ENCODE measurements around the gene PLAAT2.
A peak's percentile ranks its signal among the peaks of the same experiment; 100 is the strongest.
"Not testable (repeated sequence)": the region's sequence is repeated elsewhere in the genome, so short reads cannot be mapped to it uniquely, and the experiment has no call there.

PLAAT2 gene

GRCh38 chr11:63549411-63549810 is 13.8 kb downstream of the PLAAT2 start:
- no peak for DNase-seq (ENCODE audit: low read depth)

DNA sequence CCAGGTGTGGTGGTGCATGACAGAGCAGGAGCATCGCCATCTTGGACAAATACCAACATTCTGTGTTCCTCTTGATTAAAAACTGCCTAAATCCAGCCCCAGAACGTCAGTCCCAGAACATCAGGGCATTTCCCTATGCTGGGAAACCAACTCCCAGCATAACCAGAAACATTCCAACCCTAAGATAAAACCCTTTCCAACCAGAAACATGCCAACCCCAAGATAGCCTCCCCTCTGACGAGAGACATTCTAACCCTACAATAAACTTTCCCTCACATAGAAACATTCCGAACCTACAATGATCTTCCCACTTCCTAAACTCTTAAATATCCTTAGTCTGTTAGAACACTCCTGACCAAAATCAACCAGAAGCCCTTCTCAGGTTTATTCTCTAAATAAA is 15.0 kb downstream of the PLAAT2 start:
- DNase-seq (ENCODE audit: low read depth): no peak

GRCh38 chr11:63547061-63547460 is 16.1 kb downstream of the PLAAT2 start:
- no peak for DNase-seq (ENCODE audit: low read depth)

- DNase-seq (ENCODE audit: low read depth): no peak
These were observed 19.5 kb downstream of the PLAAT2 start for GRCh38 chr11:63543711-63544110.

DNA sequence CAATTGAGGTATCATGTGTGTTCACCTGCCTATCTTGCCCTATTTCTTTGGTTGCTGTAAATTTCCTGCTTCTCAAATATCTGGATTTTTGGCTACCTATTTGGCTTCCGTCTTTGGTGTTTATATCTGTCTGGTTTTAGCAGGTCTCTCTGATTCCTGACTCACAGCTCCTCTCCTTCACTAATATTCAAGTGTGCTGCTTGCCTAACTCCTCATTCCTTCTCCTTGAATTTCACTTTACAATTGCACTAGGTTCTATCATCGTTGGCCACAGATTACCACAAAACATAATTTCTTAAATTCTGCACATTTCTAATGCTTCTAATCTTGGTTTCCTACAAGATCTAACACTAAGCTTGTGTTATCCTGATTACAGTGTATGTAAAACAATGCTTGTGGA is 20.7 kb downstream of the PLAAT2 start:
- not testable (repeated sequence) for DNase-seq (ENCODE audit: low read depth)

- no peak for DNase-seq (ENCODE audit: low read depth)
These were observed 25.7 kb downstream of the PLAAT2 start for GRCh38 chr11:63537293-63538101.

GRCh38 chr11:63536669-63537292 is 26.4 kb downstream of the PLAAT2 start, which contains the start of gene PLAAT4:
Gene PLAAT4 (plus strand): TSS chr11:63536808. CDS start chr11:63536869, 61 bp downstream.
- peak; percentile 14 for DNase-seq (ENCODE audit: low read depth)

GRCh38 chr11:63535734-63536133 is 27.4 kb downstream of the PLAAT2 start:
- no peak for DNase-seq (ENCODE audit: low read depth)

GRCh38 chr11:63534895-63535461 is 28.2 kb downstream of the PLAAT2 start:
- no peak for DNase-seq (ENCODE audit: low read depth)

- DNase-seq (ENCODE audit: low read depth): no peak
These were observed 29.1 kb downstream of the PLAAT2 start for GRCh38 chr11:63534076-63534475.

GRCh38 chr11:63532799-63533475 is 30.2 kb downstream of the PLAAT2 start:
- no peak for DNase-seq (ENCODE audit: low read depth)

DNA sequence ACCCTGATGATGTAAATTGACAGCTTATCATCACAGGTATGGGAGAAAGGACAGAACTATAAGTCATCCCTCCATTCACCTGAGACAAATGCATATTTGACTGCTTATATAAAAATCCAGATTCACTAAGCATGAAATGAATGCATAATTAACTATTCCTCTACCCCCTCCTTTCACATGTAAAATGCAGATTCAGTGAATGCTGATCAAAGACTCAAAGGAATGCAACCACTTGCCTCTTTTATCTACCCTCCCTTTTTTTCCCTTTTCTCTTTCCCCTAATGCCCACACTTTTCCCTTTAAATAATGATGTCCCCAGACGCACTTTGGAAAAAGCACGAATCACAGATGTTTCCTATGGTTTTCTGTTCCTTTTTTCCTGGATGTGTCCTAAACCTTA is 31.1 kb downstream of the PLAAT2 start:
- DNase-seq (ENCODE audit: low read depth): no peak

DNA sequence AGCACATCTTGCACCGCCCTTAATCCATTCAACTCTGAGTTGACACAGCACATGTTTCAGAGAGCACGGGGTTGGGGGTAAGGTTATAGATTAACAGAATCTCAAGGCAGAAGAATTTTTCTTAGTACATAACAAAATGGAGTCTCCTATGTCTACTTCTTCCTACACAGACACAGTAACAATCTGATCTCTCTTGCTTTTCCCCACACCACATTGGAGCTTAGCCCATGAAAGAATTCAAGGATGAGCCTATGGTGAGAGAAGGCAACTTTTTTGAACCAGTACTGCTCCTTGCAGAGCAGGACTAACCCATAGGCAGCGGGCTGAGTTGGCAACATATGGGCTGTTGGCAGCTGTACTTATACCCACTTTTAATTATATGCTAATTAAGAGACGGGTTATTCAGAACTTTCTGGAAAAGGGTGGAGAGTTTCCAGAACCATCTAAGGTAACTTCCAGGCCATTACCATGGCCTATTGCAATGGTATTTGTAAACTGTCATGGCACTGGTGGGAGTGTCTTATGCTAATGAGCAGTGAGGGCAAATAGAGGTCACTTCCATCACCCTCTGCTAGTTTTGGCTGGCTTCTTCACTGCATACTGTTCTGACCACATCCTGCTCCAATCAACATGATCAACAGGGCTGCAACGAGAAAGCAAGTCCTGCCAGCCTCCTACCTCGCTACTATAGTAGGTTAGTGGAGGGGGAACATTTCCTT is 31.9 kb downstream of the PLAAT2 start:
- DNase-seq (ENCODE audit: low read depth): peak; percentile 50

DNA sequence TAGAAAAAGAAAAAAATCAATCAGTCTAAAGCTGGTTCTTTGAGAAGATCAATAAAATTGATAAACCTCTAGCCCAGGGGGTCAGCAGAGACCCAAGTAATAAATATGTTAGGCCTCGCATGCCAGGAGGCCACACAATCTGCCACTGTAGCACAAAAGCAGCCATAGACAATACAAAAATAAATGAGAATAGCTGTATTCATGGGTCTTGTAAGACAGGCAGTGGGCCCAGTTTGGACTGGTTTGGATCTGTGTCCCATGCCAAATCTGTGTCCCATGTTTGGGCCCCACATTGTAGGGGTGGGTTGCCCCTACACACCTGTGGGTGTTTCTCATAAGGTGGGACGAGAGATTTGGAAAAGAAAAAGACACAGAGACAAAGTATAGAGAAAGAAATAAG is 33.2 kb downstream of the PLAAT2 start:
- DNase-seq (ENCODE audit: low read depth): no peak

- not testable (repeated sequence) for DNase-seq (ENCODE audit: low read depth)
These were observed 33.8 kb downstream of the PLAAT2 start for GRCh38 chr11:63529373-63529772.

- not testable (repeated sequence) for DNase-seq (ENCODE audit: low read depth)
These were observed 34.4 kb downstream of the PLAAT2 start for GRCh38 chr11:63528729-63529278.

DNA sequence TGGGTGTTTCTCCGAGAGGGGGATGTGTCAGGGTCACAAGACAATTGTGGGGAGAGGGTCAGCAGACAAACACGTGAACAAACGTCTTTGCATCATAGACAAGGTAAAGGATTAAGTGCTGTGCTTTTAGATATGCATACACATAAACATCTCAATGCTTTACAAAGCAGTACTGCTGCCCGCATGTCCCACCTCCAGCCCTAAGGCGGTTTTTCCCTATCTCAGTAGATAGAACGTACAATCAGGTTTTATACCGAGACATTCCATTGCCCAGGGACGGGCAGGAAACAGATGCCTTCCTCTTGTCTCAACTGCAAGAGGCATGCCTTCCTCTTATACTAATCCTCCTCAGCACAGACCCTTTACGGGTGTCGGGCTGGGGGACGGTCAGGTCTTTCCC is 35.0 kb downstream of the PLAAT2 start:
- not testable (repeated sequence) for DNase-seq (ENCODE audit: low read depth)

- no peak for DNase-seq (ENCODE audit: low read depth)
These were observed 35.5 kb downstream of the PLAAT2 start for GRCh38 chr11:63527667-63528066.

GRCh38 chr11:63523151-63523550 is 40.0 kb downstream of the PLAAT2 start:
- DNase-seq (ENCODE audit: low read depth): no peak

DNA sequence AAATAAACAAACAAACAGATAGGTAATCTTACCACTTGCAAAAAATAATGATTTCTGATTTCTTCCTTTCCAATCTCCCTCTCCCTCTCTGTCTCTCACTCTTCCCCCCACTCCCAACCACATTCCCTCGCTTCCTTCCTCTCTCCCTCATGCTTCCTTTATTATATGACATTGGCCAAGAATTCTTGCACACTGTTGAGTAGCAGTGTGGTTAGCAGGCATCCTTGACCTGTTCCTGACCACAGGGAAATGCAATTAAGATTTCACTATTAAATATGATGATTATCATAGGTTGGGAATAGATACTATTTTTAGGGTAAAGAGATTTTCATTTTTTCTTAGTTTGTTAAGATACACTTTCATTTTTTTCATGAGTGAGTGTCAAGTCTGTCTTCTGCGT is 41.3 kb downstream of the PLAAT2 start:
- no peak for DNase-seq (ENCODE audit: low read depth)

- no peak for DNase-seq (ENCODE audit: low read depth)
These were observed 42.5 kb downstream of the PLAAT2 start for GRCh38 chr11:63520606-63521170.

All from HS-5 (cell line).